DMS53 treated with DMSO at 0.1 percent for 48 hours (cell line): ENCODE measurements around the gene SLC4A9.
"Not testable (repeated sequence)": the region's sequence is repeated elsewhere in the genome, so short reads cannot be mapped to it uniquely, and the experiment has no call there.

Experiments
- DNase-seq: peaks from one replicate; lab custom pipeline; 2025; ENCODE audit not compliant: unreplicated experiment; lab: John Stamatoyannopoulos, UW

SLC4A9 gene

DNA sequence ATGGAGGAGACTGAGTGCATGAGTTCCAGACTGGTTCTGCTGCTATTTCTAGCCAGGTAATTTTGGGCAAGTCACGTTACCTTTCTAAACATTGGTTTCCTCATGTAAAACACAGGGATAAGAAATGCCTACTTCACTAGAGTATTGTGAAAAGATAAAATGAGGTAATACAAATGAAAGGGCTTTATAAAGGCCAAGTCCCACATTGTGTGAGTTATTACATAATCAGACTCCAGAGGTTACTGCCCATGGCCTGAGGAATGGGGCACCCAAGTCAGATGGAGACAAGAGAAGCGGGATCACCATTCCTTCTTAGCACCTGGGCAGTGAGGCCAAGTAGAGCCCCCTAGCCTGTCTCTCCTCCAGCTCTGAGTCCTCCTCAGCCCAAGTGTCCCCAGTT lies 21.1 kb upstream of the SLC4A9 start:
- no peak for DNase-seq

DNA sequence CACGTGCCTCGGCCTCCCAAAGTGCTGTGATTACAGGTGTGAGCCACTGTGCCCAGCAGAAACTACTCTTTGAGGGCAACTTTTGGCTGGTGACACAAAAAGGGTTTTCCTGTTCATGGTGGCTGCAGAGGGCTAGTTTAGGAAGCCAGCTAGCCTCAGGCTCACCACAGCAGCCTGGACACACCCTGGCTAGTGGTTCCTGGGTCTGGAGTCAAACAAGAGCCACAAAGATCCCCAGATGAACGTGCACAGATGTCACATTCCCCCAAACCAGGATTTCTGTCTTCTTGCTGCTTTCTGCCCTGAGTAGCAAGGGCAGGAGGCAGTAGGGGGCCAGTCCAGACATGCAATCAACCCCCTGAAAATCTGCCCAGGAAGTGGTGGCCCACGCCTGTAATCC lies 20.4 kb upstream of the SLC4A9 start:
- no peak for DNase-seq

DNA sequence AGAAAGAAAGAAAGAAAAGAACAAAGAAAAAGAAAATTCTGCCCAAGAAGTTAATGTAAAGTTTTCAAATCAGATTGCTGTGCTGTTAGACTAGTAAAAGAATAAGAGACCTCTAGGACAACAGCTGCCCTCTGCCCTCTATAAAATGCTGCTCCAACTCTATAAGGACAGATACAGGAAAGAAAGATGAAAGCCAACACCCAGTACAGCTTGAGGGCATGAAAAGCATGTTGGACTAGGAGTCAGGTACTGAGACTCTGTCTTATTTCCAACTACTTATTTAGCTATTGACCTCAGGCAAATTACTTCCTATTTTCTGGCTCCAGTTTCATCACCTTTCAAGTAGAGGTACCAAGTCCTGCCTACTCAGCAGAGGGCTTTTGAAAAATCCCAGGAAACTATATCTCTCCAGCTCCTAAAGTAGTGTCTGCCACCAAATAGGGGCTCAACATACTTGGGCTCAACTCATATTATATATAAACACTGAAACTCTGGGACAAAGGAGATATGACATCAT lies 19.3 kb upstream of the SLC4A9 start:
- no peak for DNase-seq

DNA sequence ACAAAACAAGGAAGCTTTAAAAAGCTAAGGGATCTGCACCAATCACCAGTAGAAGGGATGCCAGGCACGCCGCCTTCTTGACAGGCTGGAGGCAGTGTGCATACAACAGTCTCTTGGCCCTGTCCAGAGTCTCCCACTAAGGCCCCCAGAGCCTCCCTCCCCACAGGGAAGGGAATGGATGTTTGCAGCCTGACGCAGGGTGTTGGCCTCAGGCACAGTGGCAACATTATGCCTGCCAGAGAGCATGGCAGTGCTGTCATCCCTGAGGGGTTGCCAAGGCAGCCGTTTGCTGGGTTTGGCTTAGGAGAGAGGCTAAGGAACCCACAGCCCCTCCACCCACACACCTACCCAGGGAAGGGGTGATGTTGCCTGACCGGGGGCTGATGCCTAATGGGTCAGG lies 18.4 kb upstream of the SLC4A9 start:
- no peak for DNase-seq

DNA sequence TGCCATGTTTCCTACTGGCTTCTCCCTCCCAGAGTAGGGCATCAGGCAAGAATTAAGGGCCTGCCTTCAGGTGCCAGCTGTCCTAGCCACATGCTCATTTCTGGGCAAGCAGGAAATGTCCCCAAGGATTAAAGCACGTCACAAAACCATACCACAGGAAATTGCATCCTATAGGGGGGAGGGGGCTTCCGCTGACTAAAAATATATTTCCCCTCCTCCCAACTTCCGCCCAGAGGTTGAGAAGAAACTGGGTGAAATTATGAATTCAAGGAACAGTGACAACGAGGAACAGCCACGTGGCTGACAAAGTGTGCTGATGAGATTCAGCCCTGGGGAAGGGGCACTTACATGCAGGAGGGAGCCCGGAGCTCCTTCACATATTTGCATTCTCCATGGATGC lies 17.7 kb upstream of the SLC4A9 start:
- no peak for DNase-seq

DNA sequence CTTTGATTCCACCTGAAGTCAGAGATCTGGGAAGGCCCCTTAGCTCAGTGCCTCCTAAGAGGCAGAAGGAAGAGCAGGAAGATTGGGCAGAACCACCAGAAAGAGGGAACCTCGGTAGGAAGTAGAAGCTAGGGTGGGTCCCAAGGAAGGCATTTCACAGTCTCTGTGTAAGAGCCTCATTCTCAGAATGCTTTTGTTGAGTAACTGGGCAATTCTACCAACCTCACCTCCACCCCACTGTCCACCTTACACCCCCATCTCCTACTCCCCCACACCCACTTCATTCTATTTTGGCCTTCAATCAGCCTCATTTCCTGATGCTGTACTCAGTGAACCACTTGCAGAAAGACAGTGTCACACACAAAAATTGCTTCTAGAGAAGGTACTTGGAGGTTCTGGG lies 17.1 kb upstream of the SLC4A9 start:
- DNase-seq, result no peak

DNA sequence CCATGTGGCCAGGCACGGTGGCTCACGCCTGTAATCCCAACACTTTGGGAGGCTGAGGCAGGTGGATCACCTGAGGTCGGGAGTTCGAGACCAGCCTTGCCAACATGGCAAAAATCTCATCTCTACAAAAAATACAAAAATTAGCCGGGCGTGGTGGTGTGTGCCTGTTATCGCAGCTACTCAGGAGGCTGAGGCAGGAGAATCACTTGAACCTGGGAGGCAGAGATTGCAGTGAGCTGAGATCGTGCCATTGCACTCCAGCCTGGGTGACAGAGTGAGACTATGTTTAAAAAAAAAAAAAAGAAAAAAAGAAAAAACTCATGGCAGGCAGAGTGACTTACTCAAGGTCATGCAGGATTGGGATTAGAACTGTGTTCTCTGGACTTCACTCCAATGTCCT lies 16.1 kb upstream of the SLC4A9 start:
- not testable (repeated sequence) for DNase-seq

DNA sequence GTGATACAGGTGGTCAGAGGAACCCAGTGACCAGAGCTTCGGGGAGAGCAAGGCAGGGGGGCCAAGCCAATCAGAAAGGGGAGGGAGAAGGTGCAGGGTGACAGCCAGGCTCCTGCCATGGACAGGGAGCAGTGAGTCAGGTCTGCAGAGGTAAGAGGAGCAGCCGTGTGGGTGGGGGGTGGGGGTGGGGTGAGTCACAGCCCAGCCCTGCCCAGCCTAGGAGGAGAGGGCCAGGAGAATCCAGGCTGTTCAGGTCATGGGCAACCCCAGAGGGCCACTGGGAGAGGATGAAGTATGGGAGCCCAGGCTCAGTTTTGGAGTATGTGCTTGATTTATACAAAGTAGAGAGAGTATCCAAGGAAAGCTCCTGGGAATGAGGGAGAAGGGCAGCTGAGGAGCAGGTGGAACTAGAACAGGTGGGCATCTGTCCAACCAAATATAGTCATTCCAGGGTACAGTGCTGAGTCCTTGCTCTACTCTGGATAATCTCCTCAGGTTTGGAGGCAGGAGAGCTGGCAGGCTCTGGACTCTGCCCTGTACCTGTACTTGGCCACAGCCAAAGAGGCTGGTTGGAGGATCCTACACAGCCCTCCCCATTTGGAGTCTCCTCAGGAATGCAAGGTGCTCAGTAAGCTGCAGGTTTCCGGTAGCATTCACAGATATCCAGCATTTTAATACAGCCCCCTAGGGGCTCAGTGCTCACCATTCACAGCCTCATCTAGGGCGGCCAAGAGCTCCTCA lies 15.1 kb upstream of the SLC4A9 start:
- DNase-seq, result no peak

DNA sequence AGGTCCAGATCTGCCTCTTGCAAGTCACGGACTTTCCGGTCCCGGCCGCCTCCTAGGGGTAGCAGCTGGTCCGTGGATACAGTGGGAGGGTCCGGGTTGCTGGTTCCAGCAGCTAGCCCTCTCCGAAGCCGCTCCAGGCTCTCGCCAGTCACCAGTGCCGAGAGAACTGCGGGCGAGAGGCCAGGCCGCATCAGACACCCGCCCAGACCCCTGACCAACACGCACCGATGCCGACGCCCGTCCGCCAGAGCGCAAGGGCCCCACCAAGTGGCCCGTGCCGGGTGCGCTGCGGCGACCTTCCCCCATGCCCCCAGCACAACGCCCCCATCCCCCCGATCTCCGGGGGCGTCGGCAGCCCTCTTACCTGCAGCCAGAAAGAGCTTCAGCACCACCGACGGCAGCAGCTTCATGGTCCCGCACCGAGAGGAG lies 14.1 kb upstream of the SLC4A9 start:
- no peak for DNase-seq

DNA sequence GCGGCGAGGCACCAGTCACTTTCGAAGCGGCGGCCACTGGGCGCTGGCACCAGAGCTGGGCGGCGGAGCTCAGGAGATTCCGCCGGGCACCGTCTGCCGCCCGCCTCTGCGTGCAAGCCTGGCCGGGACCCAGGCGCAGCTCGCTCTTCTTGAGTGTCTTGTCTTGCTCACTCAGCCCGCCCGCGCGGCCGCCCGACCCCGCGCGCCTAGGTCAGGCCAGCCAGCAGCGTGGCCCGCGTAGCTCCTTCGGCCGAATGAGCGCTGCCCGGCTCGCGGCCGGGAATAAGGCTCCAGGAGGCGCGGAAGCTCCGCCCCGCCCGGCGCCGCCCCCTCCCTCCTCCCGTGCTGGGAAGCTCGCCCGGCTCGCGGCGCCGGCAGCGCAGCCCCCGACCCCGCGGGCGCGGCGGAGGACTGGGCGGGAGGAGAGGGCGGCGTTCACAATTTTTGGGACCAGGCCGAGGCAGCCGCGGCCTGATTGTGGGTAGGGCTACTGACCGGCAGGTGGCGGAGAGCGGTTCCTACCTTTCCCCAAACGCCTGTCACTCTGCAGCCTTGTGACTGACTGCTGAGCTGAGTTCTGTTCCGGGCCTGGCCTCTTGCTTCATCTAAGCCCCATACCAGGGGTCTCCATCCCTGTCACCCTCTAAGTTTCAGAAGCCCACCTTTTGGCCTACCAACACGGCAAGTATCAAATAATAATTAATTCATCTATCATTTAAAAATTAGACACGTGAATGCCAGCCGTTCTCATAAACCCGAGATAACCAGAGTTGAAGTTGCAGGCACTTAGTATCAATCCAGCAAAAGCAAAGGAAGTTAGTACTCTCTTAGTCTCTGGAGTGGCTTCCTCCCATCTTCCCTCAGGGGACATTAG lies 13.4 kb upstream of the SLC4A9 start, which contains the start of gene HBEGF:
HBEGF (minus strand) TSS at position 256 of the 874 bp plus-strand sequence. CDS start 275 bp downstream, outside the sequence.
- DNase-seq, result peak; percentile 73

DNA sequence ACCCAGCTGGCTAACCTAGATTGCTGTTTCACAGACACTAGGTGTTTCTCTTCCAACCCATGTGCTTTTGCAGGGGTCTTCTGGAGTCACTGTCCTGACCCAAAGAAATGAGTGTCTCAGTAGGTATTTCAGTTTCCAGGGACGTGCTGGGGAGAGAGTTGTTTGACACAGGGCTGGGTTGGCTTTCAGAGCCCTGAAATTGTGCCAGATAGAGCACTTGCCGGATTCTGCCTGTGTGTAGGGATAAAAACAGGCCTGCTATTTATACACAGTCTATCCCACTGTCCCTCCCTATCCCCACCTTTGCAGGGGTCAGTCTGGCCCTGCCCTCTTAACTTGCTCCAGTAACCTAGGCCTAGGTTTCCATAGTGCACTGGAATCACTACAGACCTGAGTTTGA lies 12.6 kb upstream of the SLC4A9 start:
- DNase-seq, result no peak

DNA sequence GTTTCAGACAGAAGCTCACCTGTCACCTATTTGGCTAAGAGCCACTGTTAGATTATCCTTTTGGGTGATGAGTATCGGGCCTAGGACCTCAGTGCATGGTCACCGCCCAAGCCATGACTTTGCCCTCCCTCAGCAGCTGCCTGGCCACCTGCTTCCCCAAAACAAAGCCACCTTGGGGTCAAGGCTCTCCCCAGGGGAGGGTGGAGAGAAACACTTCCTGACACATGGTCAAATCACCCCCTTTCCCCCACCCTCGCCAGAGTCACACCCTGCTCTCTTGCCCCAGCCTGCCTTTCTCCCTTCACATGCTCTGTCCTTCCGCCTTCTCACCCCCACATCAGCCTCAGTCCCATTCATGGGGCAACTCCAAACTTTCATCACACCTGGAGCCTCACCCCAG lies 11.9 kb upstream of the SLC4A9 start:
- no peak for DNase-seq

DNA sequence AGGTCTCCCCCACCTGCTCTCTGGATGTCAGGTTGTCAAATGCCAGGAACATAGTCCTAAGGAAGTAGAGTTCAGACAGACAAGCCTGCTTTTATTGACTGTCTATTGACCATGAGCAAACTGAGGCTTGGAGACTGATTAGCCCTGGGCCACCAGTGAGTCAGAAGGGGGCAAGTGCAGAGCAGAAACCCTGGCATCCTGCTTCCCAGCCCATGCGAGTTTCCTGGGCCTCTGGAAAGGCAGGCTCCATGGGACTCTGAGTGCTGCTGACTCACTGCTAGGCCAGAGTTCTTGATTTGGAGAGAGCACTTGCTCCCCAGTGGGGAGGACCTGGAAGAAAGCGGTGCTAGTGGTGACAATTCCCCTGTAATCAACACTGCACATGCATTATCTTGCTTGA lies 10.8 kb upstream of the SLC4A9 start:
- no peak for DNase-seq

DNA sequence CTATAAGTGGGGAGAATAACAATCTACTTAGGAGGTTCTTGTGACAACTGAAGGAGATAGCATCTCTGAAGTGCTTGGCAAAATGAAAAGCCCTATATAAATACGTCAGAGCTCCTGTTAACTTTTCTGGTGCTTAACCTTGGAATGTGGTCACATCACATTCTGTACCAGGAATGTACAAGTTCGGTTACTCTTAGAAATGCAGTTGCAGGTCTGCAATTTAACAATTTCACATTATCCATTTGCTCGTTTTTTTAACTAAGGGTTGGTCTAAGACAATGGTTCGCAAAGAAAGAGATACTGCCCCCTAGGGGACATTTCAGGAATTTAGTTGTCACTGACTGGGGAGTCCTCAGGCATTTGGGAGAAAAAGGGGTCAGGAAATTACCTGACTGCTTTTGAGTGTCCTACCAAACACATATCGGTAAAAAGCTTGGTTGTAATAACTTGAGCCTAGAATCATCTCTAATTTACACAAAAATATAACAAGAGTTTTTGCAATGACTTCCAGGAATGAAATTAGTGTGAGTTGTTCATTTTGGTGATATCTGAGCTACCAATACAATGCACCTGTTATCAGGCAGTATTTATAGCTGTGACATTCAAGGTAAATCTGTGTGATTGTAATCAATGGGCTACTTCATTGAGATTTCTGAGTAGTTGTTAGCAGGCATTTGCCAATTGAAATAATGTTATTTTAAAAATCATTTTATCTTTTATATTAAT lies 8.2 kb upstream of the SLC4A9 start:
- DNase-seq, result peak; percentile 61

DNA sequence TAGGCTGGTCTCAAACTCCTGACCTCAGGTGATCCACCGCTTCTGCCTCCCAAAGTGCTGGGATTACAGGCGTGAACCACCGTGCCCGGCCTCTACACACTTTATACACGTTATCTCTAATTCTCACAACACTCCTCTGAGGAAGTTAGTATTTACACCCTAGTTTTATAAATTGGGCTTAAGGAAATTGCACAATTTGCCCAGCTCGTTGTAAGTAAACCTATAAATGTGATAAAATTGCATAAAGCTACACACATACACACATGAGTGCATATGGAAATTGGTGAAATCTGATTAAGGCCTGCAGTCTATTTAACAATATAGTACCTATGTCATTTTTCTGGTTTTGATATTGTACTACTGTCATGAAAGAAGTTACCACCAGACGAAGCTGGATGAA lies 4.4 kb upstream of the SLC4A9 start:
- DNase-seq, result no peak

DNA sequence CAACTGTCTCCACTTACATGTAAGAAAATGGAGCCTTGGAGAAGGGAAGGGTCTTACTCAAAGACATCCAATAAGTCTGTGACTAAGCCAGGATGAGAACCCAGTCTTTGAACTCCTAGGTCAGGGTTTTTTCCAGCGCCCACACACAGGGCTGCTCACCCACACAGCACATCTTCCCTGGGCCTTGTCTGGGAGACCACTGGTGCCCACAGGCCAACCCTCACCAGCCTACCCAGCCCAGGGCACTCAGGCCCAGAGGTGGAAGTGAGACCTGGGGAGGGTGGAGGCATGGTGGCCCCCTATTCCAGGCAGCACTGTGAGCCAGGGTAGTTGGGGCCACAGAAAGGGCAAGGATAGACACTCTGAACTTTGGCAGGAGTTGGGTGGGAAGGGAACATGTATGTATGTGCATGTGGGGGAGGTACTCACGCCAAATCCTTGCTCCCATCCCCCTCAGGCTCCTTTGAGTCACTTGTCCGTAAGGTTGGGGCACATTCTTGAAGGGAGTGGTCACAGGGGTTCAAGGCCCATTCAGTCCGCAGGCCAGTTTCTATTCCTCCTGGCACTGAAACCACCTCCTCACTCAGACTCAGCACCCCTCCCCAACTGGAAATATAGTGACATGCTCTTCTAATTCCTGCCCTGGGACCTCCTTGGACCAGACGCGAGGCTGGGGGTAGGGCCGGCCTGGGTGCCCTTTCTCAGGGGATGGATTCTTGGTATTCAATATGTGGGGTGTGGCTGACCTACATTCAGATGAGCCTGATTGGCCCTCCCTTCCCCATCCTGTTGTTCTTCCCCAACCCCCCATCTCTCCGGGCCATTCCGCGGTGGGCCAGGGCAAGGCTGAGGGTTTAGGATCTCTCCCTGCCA lies 2.9 kb upstream of the SLC4A9 start:
- no peak for DNase-seq

DNA sequence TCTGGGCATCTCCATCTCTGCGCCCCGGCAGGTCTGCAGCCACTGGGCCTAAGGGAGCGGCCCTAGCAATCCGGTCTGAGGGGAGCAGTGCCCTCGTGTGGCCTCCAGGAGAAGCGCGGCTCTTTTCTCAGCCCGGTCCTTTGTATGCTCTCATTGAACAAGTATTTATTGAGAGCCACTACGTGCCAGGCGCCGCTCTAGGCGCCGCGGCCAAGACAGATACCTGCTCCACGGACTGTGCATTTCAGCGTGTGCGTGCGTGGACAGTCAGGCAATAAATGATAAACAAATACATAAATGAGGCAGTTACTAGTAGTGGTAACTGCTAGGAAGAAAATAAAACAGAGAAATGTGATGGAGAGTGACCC lies 2.3 kb upstream of the SLC4A9 start:
- DNase-seq, result peak; percentile 82

DNA sequence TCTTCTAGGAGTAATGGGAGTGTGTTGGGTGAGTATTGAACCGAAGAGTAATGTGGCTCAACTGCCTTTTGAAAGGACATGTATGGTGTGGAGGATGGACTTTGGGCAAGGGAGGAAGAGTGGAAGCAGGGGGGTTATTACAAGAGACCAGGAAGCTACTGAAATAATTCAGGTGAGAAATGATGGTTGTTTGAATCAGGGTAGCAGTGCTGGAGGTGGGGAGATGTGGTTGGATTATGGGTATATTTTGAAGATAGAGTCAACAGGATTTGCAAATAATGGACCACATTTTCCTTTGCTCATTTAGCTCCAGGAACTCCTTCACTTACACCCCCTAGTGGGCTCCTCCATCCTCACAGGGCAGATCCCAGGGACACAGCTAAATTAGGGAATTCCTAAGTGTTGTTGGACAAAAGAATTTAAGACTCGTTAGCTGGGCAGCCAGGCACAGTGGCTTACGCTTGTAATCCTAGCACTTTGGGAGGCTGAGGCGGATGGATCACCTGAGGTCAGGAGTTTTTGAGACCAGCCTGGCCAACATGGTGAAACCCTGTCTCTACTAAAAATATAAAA lies 1.2 kb upstream of the SLC4A9 start:
- no peak for DNase-seq

DNA sequence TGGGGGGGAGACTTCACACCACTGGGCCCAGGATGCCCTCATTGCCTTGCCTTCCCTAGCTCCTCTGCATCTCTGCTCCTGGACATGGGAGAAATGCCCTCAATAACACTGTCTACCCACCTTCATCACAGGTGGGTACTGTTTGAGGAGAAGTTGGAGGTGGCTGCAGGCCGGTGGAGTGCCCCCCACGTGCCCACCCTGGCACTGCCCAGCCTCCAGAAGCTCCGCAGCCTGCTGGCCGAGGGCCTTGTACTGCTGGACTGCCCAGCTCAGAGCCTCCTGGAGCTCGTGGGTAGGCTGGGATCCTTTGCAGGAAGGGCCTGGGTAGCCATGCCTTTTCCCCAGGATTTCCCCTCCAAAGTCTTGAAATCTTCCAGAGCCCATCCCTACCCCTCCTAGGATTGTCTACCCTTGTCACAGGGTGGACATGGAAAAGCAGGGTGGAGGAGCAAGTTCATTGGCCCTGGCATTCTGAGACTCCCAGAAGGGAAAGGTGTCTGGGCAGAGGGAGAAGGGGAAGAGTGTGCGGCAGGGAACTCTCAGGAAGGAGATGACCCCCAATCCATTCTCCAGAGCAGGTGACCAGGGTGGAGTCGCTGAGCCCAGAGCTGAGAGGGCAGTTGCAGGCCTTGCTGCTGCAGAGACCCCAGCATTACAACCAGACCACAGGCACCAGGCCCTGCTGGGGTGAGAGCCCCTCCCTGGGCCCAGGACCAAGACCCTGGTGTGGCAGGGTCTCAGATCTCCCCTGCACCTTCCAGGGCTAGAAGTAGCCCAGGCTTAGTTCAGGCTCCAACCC lies 886 bp downstream of the SLC4A9 start:
- no peak for DNase-seq
